ENCODE results near the gene FBLN1.

DNA sequence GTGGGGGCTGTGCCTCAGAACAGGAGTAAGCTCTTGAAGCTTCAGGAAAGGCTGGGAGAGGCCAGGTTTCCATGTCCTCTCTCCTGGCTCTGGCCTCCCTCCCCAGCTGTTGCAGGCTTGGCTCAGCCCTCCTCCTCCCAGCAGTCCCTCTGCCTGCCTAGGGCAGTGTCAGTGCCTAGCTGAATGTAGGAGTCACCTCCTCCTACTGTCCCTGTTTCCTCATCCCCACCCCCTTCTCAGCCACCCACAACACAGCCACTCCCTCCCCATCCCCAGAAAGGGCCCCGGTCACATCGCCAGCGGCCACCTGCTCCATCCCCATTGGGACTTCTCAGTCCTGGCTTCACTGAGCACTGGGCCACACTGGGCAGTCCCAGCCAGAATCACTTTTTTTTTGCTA lies 2.9 kb upstream of the FBLN1 start:
- TF ChIP-seq CTCF (IDR thresholded peaks at IDR 0.05) (no peak), POLR2A (IDR thresholded peaks at IDR 0.05) (no peak), POLR2AphosphoS5 (IDR thresholded peaks at IDR 0.05) (no peak)
